Fibroblast of lung (primary cell): ENCODE results near the gene TAGAP.

ENCODE experiments used
- CTCF ChIP-seq, 2 donors: IDR thresholded peaks in 1 of 2; conservative IDR thresholded peaks in 1 of 2; 1 replicate in 1 of 2; 2 replicates in 1 of 2; pipeline ENCODE4 v1.5.1; 2011 to 2012; ENCODE audit warnings: low read length in 2 of 2, control low read depth in 1 of 2, inconsistent platforms in 1 of 2, low read depth in 1 of 2, mild to moderate bottlenecking in 1 of 2
- EZH2 ChIP-seq: IDR thresholded peaks from 2 replicates; pipeline ENCODE4 v1.5.1; 2012; ENCODE audit warnings: low read length, control low read depth, mild to moderate bottlenecking; ENCODE audit errors: missing control alignments

GRCh38 chr6:159030168-159030567 lies 14.6 kb downstream of the TAGAP start:
- TF ChIP-seq CTCF (conservative IDR thresholded peaks at IDR 0.05 in 1 of 2, IDR thresholded peaks at IDR 0.05 in 1 of 2; ENCODE audit: low read depth in 1 of 2, low read length in 2 of 2): no peak
- no peak for TF ChIP-seq EZH2
